ENCODE results near the gene MPL.

DNA sequence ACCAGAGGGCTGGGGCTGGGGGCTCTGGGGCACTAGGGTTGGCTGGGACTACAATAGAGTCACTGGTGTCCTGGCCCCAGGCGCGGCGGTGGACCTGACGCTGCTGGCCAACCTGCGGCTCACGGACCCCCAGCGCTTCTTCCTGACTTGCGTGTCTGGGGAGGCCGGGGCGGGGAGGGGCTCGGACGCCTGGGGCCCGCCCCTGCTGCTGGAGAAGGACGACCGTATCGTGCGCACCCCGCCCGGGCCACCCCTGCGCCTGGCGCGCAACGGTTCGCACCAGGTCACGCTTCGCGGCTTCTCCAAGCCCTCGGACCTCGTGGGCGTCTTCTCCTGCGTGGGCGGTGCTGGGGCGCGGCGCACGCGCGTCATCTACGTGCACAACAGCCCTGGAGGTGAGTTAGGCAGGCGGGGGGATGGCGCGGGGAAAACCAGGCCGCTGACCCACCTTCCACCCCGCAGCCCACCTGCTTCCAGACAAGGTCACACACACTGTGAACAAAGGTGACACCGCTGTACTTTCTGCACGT lies 32.8 kb upstream of the MPL start:
- TF ChIP-seq POLR2A (IDR thresholded peaks at IDR 0.05): no peak
- TF ChIP-seq, protein P1, sequence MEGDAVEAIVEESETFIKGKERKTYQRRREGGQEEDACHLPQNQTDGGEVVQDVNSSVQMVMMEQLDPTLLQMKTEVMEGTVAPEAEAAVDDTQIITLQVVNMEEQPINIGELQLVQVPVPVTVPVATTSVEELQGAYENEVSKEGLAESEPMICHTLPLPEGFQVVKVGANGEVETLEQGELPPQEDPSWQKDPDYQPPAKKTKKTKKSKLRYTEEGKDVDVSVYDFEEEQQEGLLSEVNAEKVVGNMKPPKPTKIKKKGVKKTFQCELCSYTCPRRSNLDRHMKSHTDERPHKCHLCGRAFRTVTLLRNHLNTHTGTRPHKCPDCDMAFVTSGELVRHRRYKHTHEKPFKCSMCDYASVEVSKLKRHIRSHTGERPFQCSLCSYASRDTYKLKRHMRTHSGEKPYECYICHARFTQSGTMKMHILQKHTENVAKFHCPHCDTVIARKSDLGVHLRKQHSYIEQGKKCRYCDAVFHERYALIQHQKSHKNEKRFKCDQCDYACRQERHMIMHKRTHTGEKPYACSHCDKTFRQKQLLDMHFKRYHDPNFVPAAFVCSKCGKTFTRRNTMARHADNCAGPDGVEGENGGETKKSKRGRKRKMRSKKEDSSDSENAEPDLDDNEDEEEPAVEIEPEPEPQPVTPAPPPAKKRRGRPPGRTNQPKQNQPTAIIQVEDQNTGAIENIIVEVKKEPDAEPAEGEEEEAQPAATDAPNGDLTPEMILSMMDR (IDR thresholded peaks at IDR 0.05): no peak
- TF ChIP-seq POLR2AphosphoS5 (IDR thresholded peaks at IDR 0.05): no peak
- TF ChIP-seq EP300 (IDR thresholded peaks at IDR 0.05): no peak
